ENCODE measurements around the gene DAB2. TPM values are rescaled to one million over a fixed set of nuclear protein-coding genes. Genes with fewer than 3 reads are reported as not detected.

The DAB2 gene
- polyA plus RNA-seq, 1 experiment, result 168 TPM

DNA sequence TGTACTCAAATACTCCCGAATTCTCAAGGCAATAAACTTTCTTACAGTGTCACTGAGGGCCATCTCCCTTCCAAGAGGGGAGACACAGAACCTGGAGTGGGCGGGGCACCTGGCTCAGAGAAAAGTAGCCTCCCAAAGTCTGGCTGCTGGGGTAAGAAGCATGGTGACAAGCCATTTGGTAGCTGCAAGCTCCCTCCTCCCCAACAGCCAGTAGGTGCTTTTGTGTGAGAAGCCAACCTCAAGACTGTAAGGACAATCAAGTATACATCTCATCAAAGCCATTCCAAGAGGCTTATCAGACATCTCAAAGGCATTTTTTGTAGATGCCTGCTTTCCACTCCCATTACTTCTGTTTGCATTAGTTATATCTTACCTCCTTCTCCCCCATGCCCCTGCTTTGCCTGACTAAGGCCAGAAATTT is 1.4 kb downstream of the DAB2 start:
- DNase-seq (ENCODE audit: low read depth), result no peak
- TF ChIP-seq, protein P1, sequence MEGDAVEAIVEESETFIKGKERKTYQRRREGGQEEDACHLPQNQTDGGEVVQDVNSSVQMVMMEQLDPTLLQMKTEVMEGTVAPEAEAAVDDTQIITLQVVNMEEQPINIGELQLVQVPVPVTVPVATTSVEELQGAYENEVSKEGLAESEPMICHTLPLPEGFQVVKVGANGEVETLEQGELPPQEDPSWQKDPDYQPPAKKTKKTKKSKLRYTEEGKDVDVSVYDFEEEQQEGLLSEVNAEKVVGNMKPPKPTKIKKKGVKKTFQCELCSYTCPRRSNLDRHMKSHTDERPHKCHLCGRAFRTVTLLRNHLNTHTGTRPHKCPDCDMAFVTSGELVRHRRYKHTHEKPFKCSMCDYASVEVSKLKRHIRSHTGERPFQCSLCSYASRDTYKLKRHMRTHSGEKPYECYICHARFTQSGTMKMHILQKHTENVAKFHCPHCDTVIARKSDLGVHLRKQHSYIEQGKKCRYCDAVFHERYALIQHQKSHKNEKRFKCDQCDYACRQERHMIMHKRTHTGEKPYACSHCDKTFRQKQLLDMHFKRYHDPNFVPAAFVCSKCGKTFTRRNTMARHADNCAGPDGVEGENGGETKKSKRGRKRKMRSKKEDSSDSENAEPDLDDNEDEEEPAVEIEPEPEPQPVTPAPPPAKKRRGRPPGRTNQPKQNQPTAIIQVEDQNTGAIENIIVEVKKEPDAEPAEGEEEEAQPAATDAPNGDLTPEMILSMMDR (IDR thresholded peaks at IDR 0.05; ENCODE audit: insufficient read depth, low read depth, low read length), result no peak
- ChIA-PET CTCF (interaction anchor here (0.9 to 3.2 kb wide), 12 partner anchors 13 to 148 kb away, joined by 3 to 47 read pairs (median 8); no protein-coding TSS in a partner anchor), POLR2A (interaction anchor here (0.6 to 2.9 kb wide), 6 partner anchors 24 to 125 kb away, joined by 3 to 20 read pairs (median 5); no protein-coding TSS in a partner anchor)
- H3K27me3 ChIP-seq (ENCODE audit: control insufficient read depth, insufficient read depth, low read length), result no peaks in the 10 kb centered on the region
- peak overlapping the region; percentile 73 for H3K4me3 ChIP-seq (ENCODE audit: low read depth, low read length)
- no peaks in the 10 kb centered on the region; the same call in 1 of the 2 replicates for H3K36me3 ChIP-seq (ENCODE audit: control insufficient read depth, insufficient read depth, low read length)

DNA sequence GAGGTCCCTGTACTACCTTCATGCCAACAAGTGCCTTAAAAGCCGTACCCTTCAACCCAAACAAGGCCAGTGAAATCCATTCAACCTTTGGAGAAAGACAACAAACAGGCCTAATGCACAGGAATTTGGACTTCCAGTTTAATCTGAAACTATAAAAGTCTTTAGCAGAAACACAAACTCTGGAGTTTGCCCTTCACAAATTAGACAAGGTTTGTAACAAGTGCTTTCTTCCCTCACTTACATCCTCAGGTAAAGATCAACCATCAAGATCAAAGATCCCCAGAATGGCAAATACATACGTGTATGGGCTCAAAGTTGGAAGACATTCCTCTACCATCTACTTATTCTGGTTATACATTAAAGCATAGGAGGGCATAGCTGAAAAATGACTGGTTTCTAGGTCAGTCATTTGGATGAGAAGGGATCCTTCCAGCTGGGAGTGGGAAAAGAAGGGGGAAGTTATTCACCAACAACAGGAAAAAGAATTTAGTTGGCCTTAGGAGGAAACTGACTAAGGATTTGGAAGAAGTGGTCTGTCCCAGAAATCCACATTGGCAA is 2.0 kb downstream of the DAB2 start:
- TF ChIP-seq, protein P1 (IDR thresholded peaks at IDR 0.05; ENCODE audit: insufficient read depth, low read depth, low read length), result no peak
- POLR2A ChIA-PET, result interaction anchor here (2.9 kb wide), 1 partner anchor 24 kb away, joined by 20 read pairs; no protein-coding TSS in a partner anchor
- Histone ChIP-seq H3K36me3 (ENCODE audit: control insufficient read depth, insufficient read depth, low read length) (no peaks in the 10 kb centered on the region; the same call in 1 of the 2 replicates), H3K27me3 (ENCODE audit: control insufficient read depth, insufficient read depth, low read length) (no peaks in the 10 kb centered on the region), H3K4me3 (ENCODE audit: low read depth, low read length) (peak overlapping the region; percentile 73)
- CTCF ChIA-PET, result interaction anchor here (0.6 to 3.2 kb wide), 9 partner anchors 10 to 125 kb away, joined by 3 to 47 read pairs (median 8); no protein-coding TSS in a partner anchor
- DNase-seq (ENCODE audit: low read depth), result no peak

DNA sequence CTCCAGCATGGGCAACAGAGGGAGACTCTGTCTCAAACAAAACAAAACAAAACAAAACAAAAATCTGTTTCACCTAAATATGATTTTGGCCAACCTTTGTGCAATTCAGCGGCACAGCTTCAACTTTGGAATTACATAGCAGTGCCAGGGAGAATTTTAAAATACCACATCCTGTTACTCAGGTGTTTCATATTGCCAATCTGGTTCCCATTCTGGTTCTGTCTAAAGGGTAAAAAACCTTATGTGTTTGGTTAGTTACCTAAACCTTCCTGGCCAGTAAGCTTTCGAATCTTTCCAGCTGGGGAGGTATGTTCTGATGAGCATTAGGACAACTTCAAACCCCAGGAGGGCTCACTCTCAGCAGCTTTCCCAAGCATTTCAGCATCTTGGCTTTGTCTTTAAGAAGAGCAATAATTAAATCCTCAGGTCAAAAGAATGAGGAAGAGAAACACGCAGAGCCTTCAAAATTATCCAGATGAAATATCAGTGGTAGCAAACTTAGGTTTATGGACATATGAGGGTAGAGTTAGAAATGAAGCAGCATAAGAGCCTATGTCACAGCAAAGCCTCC is 2.7 kb downstream of the DAB2 start:
- Histone ChIP-seq H3K4me3 (ENCODE audit: low read depth, low read length) (peak overlapping the region; percentile 73), H3K27me3 (ENCODE audit: control insufficient read depth, insufficient read depth, low read length) (no peaks in the 10 kb centered on the region), H3K36me3 (ENCODE audit: control insufficient read depth, insufficient read depth, low read length) (no peaks in the 10 kb centered on the region; the same call in 1 of the 2 replicates)
- ChIA-PET POLR2A (no interaction called here), CTCF (interaction anchor here (0.6 to 3.2 kb wide), 7 partner anchors 9 to 126 kb away, joined by 3 to 47 read pairs (median 5); no protein-coding TSS in a partner anchor)
- no peak for DNase-seq (ENCODE audit: low read depth)
- TF ChIP-seq, protein P1 (IDR thresholded peaks at IDR 0.05; ENCODE audit: insufficient read depth, low read depth, low read length), result no peak

DNA sequence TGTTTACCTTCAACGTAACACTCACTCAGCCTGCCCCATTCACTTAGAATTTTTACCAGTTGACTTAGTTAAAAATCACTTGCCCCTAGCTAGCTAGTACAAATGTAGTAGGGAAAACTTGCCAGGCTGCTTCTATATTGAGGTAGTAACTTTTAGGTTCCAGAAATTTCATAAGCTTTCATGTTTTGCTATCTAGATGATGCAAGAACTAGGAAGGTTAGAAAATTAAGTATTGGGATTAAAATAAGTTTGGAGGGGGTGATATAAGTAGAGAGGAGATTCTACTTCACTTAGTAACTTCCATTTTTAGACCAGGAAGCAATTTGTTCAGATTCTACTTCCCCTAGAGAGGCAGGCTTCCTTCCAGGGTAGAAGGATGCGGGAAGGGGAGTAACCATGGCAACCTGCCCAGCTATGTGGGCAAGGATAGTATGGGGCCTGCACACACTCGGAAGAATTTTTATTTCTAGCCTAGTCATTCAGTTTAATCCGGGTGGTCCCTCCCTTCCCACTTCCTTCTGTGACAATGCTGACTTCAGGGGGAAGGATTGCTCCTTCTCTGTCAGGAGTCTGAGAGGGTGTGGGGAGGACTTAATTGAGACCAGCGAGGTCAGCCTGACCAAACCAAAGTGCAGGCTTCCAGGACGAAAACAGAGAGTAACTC is 4.2 kb downstream of the DAB2 start:
- no peaks in the 10 kb centered on the region for H3K27me3 ChIP-seq (ENCODE audit: control insufficient read depth, insufficient read depth, low read length)
- peak overlapping the region; percentile 73 for H3K4me3 ChIP-seq (ENCODE audit: low read depth, low read length)
- ChIA-PET POLR2A (interaction anchor here (0.7 to 2.2 kb wide), 5 partner anchors 10 to 1625 kb away, joined by 5 to 18 read pairs (median 6); no protein-coding TSS in a partner anchor), CTCF (interaction anchor here (1.1 to 2.4 kb wide), 4 partner anchors 8 to 127 kb away, joined by 3 to 14 read pairs (median 6); no protein-coding TSS in a partner anchor)
- peaks cover 2% of the 10 kb centered on the region; the same call in 1 of the 2 replicates for H3K36me3 ChIP-seq (ENCODE audit: control insufficient read depth, insufficient read depth, low read length)
- TF ChIP-seq, protein P1 (IDR thresholded peaks at IDR 0.05; ENCODE audit: insufficient read depth, low read depth, low read length), result no peak
- DNase-seq (ENCODE audit: low read depth), result peak; percentile 72
